Gastroesophageal sphincter (tissue), 3 donors: Measurements from ENCODE around the gene DNAJC5G.

Source experiments
- EP300 ChIP-seq: sonication (generic); formaldehyde crosslinking; IDR thresholded peaks from one replicate; pipeline ENCODE4 v1.6.1; 2017; ENCODE audit warnings: antibody characterized with exemption, mild to moderate bottlenecking
- POLR2A ChIP-seq, 2 donors: fragments of 450-650 bp; IDR thresholded peaks; one replicate each; pipeline ENCODE4 v1.6.1; 2017; ENCODE audit warnings: antibody characterized with exemption in 2 of 2, mild to moderate bottlenecking in 2 of 2, moderate library complexity in 1 of 2
- POLR2AphosphoS5 ChIP-seq: sonication (generic); formaldehyde crosslinking; IDR thresholded peaks from one replicate; pipeline ENCODE4 v1.6.1; 2017; ENCODE audit warnings: antibody characterized with exemption
- TF ChIP-seq, protein P1 (sequence below), 4 experiments: fragments of 200-600 bp in 2 of 4; fragments of 450-650 bp in 2 of 4; sonication (generic) in 1 of 4; IDR thresholded peaks; one replicate each; pipeline ENCODE4 v1.5.1; 2017 to 2019; ENCODE audit warnings: antibody characterized with exemption in 4 of 4, mild to moderate bottlenecking in 2 of 4, moderate library complexity in 2 of 4

GRCh38 chr2:27236626-27237025, 38.6 kb upstream of the DNAJC5G start:
- TF ChIP-seq, protein P1, sequence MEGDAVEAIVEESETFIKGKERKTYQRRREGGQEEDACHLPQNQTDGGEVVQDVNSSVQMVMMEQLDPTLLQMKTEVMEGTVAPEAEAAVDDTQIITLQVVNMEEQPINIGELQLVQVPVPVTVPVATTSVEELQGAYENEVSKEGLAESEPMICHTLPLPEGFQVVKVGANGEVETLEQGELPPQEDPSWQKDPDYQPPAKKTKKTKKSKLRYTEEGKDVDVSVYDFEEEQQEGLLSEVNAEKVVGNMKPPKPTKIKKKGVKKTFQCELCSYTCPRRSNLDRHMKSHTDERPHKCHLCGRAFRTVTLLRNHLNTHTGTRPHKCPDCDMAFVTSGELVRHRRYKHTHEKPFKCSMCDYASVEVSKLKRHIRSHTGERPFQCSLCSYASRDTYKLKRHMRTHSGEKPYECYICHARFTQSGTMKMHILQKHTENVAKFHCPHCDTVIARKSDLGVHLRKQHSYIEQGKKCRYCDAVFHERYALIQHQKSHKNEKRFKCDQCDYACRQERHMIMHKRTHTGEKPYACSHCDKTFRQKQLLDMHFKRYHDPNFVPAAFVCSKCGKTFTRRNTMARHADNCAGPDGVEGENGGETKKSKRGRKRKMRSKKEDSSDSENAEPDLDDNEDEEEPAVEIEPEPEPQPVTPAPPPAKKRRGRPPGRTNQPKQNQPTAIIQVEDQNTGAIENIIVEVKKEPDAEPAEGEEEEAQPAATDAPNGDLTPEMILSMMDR (IDR thresholded peaks at IDR 0.05): no peak
- no peak for TF ChIP-seq POLR2A (IDR thresholded peaks at IDR 0.05)
- no peak for TF ChIP-seq POLR2AphosphoS5
- no peak for TF ChIP-seq EP300
